GM12873 (cell line): ENCODE data around the gene PTGFRN.

Experiments
- CTCF ChIP-seq: IDR thresholded peaks from 2 replicates; pipeline ENCODE4 v1.5.1; 2012; ENCODE audit warnings: low read depth, mild to moderate bottlenecking, moderate library complexity, low read length, control low read depth; ENCODE audit not compliant: insufficient read depth; ENCODE audit errors: missing control alignments

The PTGFRN gene

GRCh38 chr1:117007719-117008013 lies 98.0 kb downstream of the PTGFRN start:
- no peak for TF ChIP-seq CTCF

- no peak for TF ChIP-seq CTCF
Measured at GRCh38 chr1:117008656-117009055, 98.9 kb downstream of the PTGFRN start.

GRCh38 chr1:117009132-117009531 lies 99.4 kb downstream of the PTGFRN start:
- no peak for TF ChIP-seq CTCF

GRCh38 chr1:117010310-117010969 lies 100.7 kb downstream of the PTGFRN start:
- no peak for TF ChIP-seq CTCF

GRCh38 chr1:117011334-117011733 lies 101.6 kb downstream of the PTGFRN start:
- TF ChIP-seq CTCF = no peak

GRCh38 chr1:117013309-117013858 lies 103.7 kb downstream of the PTGFRN start:
- no peak for TF ChIP-seq CTCF

- TF ChIP-seq CTCF = no peak
Measured at GRCh38 chr1:117014209-117014608, 104.5 kb downstream of the PTGFRN start.
